NCI-H1048 (cell line): ENCODE results near the gene SLC25A44.
A peak's percentile ranks its signal among the peaks of the same experiment; 100 is the strongest.
"Not testable (repeated sequence)": the region's sequence is repeated elsewhere in the genome, so short reads cannot be mapped to it uniquely, and the experiment has no call there.

Experiments used
- DNase-seq: peaks from one replicate; lab custom pipeline; 2025; lab: John Stamatoyannopoulos, UW

The SLC25A44 gene

DNA sequence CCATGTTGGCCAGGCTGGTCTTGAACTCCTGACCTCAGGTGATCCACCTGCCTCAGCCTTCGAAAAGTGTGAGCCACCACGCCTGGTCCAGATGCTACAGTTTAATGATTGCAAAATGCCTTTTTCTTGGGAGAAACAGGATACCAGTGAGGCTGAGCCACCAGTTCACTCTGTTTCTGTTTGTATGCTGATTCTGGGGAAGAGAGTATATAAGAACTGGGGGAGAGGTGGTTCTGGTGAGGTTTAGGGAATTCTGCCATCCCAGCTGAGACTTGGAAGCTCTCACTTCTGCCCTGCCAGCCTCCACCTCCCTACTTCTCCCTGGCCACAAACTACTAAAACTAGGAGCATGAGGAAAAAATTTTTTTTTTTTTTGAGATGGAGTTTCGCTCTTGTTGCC, 10.8 kb downstream of the SLC25A44 start:
- no peak for DNase-seq

GRCh38 chr1:156211243-156211642, 17.3 kb downstream of the SLC25A44 start:
- DNase-seq = no peak

DNA sequence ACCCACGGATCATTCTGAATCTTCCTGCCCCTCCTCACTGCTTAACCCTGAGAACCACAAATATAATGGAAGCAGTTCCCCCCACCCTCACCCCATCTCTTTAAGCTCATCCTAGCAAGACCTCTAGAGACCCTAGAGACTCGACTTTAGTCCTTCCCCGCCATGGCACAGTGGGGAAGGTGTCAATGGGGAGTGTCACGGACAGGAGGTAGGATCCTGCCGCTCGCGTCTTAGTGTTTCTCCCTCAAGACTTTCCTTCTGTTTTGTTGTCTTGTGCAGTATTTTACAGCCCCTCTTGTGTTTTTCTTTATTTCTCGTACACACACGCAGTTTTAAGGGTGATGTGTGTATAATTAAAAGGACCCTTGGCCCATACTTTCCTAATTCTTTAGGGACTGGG, 18.2 kb downstream of the SLC25A44 start:
- DNase-seq = no peak

- peak; percentile 99 for DNase-seq
These were observed 19.1 kb downstream of the SLC25A44 start, which contains the start of gene PMF1 for GRCh38 chr1:156212833-156213643. TSS of gene PMF1 (plus strand) at chr1:156213007. CDS start at chr1:156213016, 9 bp downstream.

GRCh38 chr1:156213644-156213966, 19.7 kb downstream of the SLC25A44 start:
- no peak for DNase-seq

DNA sequence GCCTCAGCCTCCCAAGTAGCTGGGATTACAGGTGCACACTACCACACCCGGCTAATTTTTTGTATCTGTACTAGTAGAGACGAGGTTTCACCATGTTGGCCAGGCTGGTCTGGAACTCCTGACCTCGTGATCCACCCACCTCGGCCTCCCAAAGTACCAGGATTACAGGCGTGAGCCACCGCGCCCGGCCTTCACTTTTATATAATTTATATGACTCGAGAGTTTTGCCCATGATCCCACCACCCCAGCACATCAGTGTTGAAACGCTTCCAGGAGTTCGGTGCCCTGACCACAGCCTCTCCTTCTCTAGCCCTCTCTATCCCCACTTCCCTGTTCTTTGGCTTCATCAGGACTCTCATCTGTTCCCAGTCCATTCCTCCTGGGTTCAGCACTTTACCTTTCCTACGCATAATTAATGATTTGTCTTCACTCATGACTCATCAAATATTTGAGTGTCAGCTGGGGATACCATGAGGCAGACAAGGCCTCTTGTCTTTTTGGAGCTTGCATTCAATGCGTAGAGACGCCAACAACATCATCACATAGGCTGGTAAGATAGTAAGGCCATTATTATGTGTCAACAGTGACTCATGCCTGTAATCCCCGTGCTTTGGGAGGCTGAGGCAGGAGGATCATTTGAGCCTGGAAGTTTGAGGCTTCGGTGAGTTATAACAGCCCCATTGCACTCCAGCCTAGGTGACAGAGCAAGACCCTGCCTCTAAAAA, 20.3 kb downstream of the SLC25A44 start:
- DNase-seq = no peak

- not testable (repeated sequence) for DNase-seq
These were observed 22.6 kb downstream of the SLC25A44 start for GRCh38 chr1:156216361-156217086.

- DNase-seq = no peak
These were observed 24.0 kb downstream of the SLC25A44 start for GRCh38 chr1:156217871-156218270.

DNA sequence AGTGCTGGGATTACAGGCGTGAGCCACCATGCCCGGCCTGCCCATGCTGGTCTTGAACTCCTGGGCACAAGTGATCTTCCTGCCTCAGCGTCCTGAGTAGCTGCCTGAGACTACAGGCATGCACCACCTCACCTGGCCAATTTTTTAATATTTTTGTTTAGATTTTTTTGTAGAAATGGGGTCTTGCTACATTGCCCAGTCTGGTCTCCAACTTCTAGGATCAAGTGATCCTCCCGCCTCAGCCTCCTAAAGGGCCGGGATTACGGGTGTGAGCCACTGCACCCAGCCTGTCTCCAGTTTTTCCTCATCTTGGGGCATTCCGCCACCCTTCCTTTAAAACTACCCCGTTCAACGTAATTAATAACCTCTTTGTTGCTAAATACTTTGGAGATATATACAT, 26.3 kb downstream of the SLC25A44 start:
- no peak for DNase-seq

DNA sequence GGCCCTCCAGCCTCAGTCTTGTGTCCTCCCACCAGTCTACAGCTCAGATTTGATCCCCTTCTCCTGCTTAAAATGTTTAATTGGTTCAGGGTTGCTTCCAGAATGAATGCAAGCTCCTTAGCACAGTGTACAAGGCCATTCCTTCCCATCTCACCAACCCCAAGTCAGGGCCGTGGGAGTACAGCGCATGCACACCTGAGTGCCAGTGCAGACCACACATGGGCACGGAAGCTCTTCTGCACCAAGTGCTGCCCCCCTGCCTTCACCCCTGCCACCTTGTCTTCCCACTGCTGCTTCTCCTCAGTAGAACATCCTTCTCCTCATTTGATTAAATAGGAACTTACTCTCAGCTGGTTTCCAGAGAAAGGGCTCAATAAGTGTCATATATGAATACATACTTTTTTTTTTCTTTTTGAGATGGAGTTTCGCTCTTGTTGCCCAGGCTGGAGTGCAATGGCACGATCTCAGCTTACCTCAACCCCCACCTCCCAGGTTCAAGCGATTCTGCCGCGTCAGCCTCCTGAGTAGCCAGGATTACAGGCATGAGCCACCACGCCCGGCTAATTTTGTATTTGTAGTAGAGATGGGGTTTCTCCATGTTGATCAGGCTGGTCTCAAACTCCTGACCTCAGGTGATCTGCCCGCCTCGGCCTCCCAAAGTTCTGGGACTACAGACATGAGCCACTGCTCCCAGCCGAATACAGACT, 28.2 kb downstream of the SLC25A44 start:
- no peak for DNase-seq

- no peak for DNase-seq
These were observed 31.7 kb downstream of the SLC25A44 start for GRCh38 chr1:156225677-156226014.

DNA sequence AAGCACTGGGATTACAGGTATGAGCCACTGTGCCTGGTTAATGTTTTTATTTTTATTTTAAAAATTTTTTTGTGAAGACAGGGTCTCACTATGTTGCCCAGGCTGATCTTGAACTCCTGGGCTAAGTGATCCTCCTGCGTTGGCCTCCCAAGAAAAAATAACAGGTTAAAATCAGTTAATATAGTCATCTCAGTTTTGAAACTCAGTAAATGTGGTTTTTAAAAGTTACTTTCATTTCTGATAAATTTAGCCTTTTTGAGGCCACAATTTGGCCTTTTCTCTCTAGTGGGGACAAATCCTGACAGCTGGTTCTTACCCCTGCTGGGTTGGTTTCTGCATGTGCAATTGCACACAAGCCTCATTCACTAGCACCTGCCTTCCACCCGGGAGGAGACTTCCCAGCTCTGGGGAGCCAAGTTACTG, 32.2 kb downstream of the SLC25A44 start:
- DNase-seq = no peak

DNA sequence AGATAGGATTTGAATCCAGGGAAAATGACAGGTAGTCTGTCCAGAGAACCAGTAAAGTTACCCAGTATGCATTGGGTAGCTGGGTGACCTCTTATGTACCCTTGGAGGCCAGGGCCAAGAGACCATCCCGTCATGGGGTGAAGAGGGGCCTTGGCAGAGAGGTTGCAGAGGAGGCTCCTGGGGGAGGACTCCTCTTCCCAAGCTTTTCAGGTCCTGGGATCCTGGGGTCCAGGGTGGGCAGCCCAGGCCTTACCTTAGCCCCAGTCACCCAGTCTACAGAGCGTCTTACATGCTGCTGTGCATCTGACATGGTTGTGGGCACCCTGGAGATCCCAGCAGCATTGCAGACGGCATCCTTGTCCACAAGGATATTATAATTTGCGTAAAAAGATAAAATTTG, 32.9 kb downstream of the SLC25A44 start:
- no peak for DNase-seq

DNA sequence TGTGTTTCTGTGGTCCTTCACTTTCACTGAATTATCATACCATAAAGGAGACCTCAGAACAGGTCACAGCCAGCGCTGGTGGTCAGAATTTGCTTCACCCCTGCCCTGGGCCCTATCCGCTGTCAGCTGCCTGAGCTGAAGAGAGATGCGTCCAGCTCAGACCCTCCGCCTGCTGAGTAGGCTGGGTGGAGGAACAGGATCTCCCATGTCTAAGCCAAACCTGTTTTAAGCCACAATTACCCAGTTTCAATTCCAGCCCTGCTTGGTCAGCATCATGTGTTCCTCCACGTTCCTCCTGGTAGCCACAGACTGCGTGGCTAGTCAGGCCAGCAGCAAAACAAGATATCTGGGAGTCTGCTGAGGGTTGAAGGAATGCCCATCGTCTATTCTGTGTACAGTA, 34.6 kb downstream of the SLC25A44 start:
- no peak for DNase-seq

DNA sequence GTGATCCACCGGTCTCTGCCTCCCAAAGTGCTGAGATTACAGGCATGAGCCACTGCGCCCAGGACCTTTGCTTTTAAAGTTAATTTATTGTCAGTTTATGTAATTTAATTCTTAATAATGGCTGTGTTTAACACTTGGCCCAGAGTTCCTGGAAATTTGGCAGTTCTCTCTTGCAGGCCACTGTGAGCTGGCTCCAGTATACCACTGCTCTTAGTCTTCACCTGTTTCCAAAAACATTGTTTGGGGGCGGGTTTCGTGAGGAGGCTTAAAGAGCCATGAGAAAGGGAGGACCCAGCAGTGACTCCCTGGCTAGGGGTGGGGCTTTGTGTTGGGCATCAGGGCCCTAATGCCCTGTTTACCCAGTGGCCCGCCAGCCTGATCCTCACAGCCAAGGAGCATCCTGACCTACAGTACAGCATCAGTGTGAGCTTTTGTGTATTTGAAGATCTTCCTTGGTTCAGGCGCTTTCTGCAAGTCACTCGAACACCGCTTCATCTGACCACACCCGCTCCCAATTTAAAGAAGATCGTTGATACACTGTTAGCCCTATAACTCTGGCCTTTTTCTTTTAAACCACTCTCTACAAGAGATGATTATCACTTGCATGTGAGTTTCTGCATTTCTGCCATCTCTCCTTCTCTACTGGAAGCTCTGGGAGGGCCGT, 36.0 kb downstream of the SLC25A44 start:
- no peak for DNase-seq

GRCh38 chr1:156230473-156230837, 36.6 kb downstream of the SLC25A44 start:
- no peak for DNase-seq

- no peak for DNase-seq
These were observed 38.4 kb downstream of the SLC25A44 start for GRCh38 chr1:156232201-156232894.

DNA sequence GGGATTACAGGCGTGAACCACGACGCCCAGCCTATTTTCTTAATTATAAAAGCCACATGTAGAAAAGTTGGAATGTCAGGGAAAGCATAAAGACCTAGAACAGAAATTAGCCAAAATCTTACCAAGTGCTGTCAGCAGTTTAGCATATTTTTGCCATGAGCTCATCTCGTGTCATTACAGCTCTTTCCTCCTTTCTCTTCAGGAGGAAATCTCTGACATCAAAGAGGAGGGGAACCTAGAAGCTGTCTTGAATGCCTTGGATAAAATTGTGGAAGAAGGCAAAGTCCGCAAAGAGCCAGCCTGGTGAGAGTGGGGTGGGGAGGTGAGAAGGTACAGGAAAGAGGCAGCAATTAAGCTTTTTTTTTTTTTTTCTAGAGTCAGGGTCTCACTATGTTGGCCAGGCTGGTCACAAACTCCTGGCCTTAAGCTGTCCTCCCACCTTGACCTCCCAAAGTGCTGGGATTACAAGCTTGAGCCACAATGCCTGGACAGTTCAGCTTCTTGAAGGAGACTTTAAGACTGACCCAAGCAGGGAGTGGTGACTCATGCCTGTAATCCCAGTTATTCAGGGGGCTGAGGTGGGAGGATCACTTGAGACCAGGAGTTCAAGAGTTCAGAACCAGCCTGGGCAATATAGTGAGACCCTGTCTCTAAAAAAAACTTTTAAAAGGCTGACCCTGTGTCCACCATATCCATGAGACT, 39.7 kb downstream of the SLC25A44 start:
- DNase-seq = no peak

DNA sequence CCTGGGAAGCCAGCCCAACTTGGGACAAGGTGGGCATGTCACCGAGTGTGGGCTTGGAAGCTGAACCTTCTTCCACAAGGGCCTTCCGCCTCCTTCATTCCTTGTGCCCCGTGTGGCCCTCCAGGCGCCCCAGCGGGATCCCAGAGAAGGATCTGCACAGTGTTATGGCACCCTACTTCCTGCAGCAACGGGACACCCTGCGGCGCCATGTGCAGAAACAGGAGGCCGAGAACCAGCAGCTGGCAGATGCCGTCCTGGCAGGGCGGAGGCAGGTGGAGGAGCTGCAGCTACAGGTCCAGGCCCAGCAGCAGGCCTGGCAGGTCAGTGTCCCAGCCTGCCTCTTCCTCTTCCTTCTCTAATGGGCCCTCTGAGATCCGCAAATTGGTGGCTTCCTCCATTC, 42.3 kb downstream of the SLC25A44 start:
- no peak for DNase-seq

GRCh38 chr1:156238248-156238647, 44.3 kb downstream of the SLC25A44 start:
- no peak for DNase-seq
